NK-92 (cell line): ENCODE results near the gene OAF.
"Not testable (repeated sequence)": the region's sequence is repeated elsewhere in the genome, so short reads cannot be mapped to it uniquely, and the experiment has no call there.

Experiments used
- DNase-seq: peaks from one replicate; lab custom pipeline; 2025; ENCODE audit not compliant: unreplicated experiment; lab: John Stamatoyannopoulos, UW

Gene OAF

DNA sequence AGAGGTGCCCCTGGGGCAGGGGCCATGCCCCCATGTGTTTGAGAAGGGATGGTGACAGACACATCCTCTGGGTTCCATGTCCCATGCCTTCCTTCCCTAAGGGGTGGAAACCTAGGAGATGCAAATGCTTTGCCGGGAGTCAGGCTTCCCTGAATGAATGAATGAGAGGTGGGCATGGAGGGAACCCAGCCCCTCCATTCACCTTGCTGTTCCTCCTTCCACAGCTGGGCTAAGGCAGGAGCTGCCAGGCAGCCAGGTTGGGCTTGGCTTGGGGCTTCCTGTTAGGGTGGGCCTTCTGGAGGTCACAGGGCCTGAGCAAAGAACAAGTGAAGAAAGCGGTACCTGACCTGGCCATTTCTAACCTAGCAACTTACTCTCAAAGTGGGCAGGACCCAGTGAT is 30.0 kb downstream of the OAF start:
- no peak for DNase-seq

DNA sequence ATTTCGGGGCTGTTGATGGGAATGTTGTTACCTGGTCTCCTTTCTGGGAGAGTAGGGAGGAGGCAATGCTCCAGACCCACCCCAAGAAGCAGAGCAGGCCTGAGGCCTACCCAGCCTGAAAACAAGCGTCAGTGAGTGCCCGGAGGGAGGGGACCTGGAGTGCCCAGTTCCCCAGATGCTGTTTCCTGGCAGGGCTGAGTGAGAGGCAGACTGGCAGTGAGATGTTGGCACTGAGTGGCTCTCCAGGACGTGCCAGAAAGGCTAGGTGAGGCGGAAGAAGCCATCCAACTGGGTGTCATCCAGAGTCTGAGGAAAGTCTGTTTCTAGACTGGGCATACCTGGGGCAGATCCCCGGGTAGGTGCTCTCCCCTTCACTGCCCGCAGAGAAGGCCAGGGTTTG is 30.4 kb downstream of the OAF start:
- DNase-seq = no peak

GRCh38 chr11:120243221-120243620 is 32.4 kb downstream of the OAF start:
- DNase-seq = no peak

- DNase-seq = no peak
These were observed 33.9 kb downstream of the OAF start for GRCh38 chr11:120244476-120245365.

GRCh38 chr11:120245434-120245833 is 34.6 kb downstream of the OAF start:
- DNase-seq = no peak

GRCh38 chr11:120248551-120249278 is 37.9 kb downstream of the OAF start:
- no peak for DNase-seq

GRCh38 chr11:120249279-120250262 is 38.7 kb downstream of the OAF start:
- no peak for DNase-seq

DNA sequence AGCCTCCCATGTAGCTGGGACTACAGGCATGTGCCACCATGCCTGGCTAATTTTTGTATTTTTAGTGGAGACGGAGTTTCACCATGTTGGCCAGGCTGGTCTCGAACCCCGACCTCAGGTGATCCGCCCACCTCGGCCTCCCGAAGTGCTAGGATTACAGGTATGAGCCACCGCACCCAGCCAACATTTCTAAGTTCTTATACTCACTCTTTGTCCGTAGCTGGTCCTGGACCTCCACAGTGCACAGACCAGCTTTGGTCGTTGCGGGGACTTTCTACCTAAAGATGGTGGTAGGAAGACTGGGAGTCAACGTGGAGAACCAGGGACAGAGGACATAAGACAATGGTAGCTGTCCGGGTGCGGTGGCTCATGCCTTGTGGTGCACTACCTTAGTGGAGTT is 42.5 kb downstream of the OAF start:
- not testable (repeated sequence) for DNase-seq

DNA sequence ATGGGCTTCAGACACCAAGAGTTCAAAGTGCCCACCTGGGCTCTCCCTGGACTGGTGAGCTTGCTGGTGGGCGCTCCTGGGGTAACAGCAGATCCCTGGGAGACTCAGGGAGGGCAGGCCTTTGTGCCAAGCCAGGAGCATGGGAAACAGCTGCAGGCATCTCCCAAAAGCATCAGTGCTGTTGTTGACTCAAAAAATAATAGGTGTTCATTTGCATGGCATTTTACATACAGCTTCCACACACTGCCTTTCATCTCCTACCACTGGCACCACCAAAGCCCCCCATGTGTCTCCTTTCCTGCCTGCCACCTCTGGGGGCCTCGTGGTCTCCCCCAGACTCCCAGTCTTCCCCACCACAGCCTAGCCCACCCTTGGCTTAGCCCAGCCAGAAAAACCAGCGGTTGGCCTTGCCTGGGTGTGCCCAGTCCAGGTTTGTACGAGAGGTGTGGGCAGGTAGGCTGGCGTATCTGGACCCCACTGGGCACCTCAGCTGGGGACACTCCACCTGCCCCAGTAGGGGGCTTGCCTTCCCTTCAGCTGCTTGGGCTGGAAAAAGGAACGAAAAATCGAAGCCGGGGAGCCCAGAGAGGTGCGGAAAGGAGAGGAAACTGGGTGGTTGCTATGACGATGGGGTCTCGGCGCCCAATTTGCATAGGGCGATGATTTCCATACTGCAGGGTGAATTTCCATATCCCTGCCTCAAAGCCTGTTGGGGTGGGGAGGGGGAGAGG is 44.1 kb downstream of the OAF start:
- no peak for DNase-seq

DNA sequence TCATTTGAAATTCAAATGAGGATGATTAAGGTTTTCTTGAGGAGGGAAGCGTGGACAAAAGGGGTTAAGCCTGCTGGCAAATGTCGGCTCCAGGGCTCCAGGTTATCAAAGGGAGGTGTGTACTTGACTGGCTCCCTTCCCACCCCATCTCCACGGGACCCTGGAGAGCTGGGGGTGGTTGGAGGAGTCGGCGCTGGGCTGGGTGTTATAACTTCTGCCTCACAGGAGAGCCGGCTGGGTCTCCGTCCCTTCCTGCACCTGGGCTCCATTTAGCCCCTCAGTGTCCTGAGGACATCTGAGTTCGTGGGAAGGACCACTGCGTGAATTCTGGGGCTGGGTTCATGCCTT is 44.7 kb downstream of the OAF start:
- no peak for DNase-seq

- DNase-seq = no peak
These were observed 45.3 kb downstream of the OAF start for GRCh38 chr11:120256178-120256577.

GRCh38 chr11:120256779-120257178 is 45.9 kb downstream of the OAF start:
- DNase-seq = no peak

DNA sequence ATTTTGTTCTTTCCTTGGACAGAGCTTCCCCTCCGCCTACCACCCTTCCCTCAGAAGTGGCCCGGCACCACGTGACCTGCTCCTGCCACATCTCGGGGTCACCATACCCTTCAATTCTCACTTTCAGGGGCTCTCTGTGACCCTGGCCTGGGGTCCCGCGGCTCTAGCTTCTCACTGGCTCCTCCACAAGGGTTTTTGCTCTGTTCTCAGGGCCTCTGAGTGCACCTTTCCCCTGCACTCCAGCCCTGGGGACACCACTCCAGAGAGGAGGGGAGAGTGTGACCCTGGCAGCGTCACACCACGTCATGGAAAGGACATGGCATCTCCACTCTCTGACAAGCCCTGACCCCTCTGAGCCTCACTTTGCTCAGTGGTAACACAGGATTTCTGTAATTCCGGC is 46.5 kb downstream of the OAF start:
- DNase-seq = no peak

DNA sequence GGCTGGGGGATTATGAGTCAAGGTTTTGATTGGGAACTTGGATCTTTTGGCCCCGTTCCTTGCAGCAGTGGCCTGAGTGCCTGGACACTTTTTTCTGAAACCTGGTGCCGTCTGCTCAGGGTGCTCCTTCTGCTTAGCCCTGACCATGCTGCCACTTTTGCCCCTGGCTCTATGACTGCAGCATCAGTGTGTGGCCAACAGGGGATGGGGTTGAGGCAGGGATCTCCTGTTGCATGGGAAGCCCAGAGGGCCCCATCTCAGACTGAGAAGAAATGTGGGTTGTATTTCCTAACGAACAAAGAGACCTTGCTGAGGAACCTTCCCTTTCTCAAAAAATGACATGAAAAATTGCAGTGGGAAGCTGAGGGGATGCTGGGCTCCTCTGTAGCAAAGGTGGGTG is 47.8 kb downstream of the OAF start:
- no peak for DNase-seq

- no peak for DNase-seq
These were observed 48.4 kb downstream of the OAF start for GRCh38 chr11:120259241-120259640.

GRCh38 chr11:120259988-120260565 is 49.2 kb downstream of the OAF start:
- DNase-seq = no peak

- DNase-seq = no peak
These were observed 49.8 kb downstream of the OAF start for GRCh38 chr11:120260616-120261015.

DNA sequence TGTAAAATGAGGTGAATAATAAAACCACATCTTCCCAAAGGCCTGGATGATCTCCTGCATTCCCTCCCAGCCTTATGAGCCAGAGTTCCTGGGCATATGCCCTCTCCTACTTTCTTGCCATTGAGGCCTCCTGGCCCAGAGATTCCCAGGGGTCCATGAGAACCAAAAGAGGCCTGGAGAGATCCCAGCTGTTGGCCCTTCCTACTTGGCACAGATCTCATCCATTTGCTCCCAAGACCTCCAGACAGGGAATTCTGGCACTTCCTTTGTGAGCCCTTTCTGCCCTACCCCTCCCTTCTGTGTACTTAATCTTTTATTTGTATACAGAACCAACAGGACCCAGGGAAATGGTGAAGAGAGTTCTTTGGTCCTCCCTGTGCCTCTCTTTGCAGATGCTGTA is 50.5 kb downstream of the OAF start:
- no peak for DNase-seq

DNA sequence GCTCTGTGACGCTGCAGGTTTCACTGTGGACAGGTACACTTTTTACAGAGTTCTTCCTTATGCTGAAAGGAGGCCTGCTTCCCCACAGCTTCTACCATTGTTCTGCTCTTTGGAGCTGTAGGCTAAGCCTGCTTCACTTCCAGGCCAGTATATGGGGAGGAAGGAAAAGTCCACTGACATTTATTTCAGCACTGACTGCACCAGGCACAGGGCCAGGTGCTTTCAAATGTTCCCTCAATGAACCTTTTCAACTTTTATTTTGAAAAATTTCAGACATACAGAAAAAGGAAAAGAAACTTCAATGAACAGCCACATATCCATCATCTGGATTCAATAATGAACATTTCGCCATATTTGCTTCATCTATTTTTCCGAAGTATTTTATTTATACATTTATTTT is 51.1 kb downstream of the OAF start:
- DNase-seq = no peak

- DNase-seq = no peak
These were observed 56.5 kb downstream of the OAF start for GRCh38 chr11:120267319-120267718.
